HG02870 (cell line): Measurements from ENCODE around the gene LRRC45.

ENCODE experiments used
- ATAC-seq: cut with Tn5 transposase; IDR thresholded peaks from one replicate; pipeline ENCODE4 v1.9.1; 2021; ENCODE audit warnings: mild to moderate bottlenecking, moderate library complexity; ENCODE audit not compliant: unreplicated experiment

The LRRC45 gene

GRCh38 chr17:82006468-82007227, 16.5 kb upstream of the LRRC45 start:
- ATAC-seq = no peak

- no peak for ATAC-seq
Measured at GRCh38 chr17:82007228-82007494, 15.9 kb upstream of the LRRC45 start.

- no peak for ATAC-seq
Measured at GRCh38 chr17:82007495-82008257, 15.4 kb upstream of the LRRC45 start.

- ATAC-seq = no peak
Measured at GRCh38 chr17:82008258-82008940, 14.7 kb upstream of the LRRC45 start.

- ATAC-seq = no peak
Measured at GRCh38 chr17:82008941-82009405, 14.1 kb upstream of the LRRC45 start.

- no peak for ATAC-seq
Measured at GRCh38 chr17:82009413-82009812, 13.7 kb upstream of the LRRC45 start.

- ATAC-seq = no peak
Measured at GRCh38 chr17:82010575-82011525, 12.3 kb upstream of the LRRC45 start.

- ATAC-seq = no peak
Measured at GRCh38 chr17:82011617-82012187, 11.4 kb upstream of the LRRC45 start.

GRCh38 chr17:82012261-82012639, 10.9 kb upstream of the LRRC45 start:
- no peak for ATAC-seq

- ATAC-seq = no peak
Measured at GRCh38 chr17:82012640-82013295, 10.3 kb upstream of the LRRC45 start.

- no peak for ATAC-seq
Measured at GRCh38 chr17:82013341-82013740, 9.8 kb upstream of the LRRC45 start.

GRCh38 chr17:82013772-82014321, 9.3 kb upstream of the LRRC45 start:
- ATAC-seq = no peak

GRCh38 chr17:82014432-82014831, 8.7 kb upstream of the LRRC45 start:
- no peak for ATAC-seq

- no peak for ATAC-seq
Measured at GRCh38 chr17:82014971-82015310, 8.2 kb upstream of the LRRC45 start.

GRCh38 chr17:82015311-82015971, 7.7 kb upstream of the LRRC45 start:
- ATAC-seq = no peak

GRCh38 chr17:82016061-82016874, 6.8 kb upstream of the LRRC45 start:
- ATAC-seq = no peak

- ATAC-seq = no peak
Measured at GRCh38 chr17:82016875-82017459, 6.1 kb upstream of the LRRC45 start.

- ATAC-seq = no peak
Measured at GRCh38 chr17:82017612-82018151, 5.4 kb upstream of the LRRC45 start.
